HFFc6 (cell line): ENCODE results near the gene ANAPC13. TPM values are rescaled to one million over a fixed set of nuclear protein-coding genes. Genes with fewer than 3 reads are reported as not detected.

Experiments
- DNase-seq: peaks from one replicate; pipeline ENCODE4 v3.0.0-alpha.2; 2018
- H3K27ac Mint-ChIP-seq: 2 replicates; pipeline ENCODE4 v1.8.0; 2020; ENCODE audit warnings: mild to moderate bottlenecking, mixed read lengths
- H3K27me3 Mint-ChIP-seq: 2 replicates; pipeline ENCODE4 v1.8.0; 2021; ENCODE audit warnings: mild to moderate bottlenecking, moderate library complexity, mixed read lengths; ENCODE audit not compliant: insufficient read depth
- H3K36me3 Mint-ChIP-seq: 2 replicates; pipeline ENCODE4 v1.8.0; 2021; ENCODE audit warnings: low read depth, mixed read lengths
- H3K4me1 Mint-ChIP-seq: 2 replicates; pipeline ENCODE4 v1.8.0; 2020; ENCODE audit warnings: low read depth, mixed read lengths
- H3K4me3 Mint-ChIP-seq: 2 replicates; pipeline ENCODE4 v1.8.0; 2020; ENCODE audit warnings: mild to moderate bottlenecking, moderate library complexity, mixed read lengths
- H3K9me3 Mint-ChIP-seq: 2 replicates; pipeline ENCODE4 v1.8.0; 2020; ENCODE audit warnings: mild to moderate bottlenecking, mixed read lengths
- long read RNA-seq: library from polyadenylated mRNA; unstranded; transcript quantifications from one replicate; pipeline ENCODE4 v2.0.0, GENCODE V29; 2019
- total RNA-seq, 6 experiments: library from RNA; stranded (reverse); fragmentation: NEBNext Ultra II Directional; extraction: Animal tissue kit (Norgen Biotek cat#: 25700); gene quantifications; 2 replicates in 1 of 6; 3 replicates in 5 of 6; pipeline ENCODE4 v1.2.3, GENCODE V29; 2021
- TF ChIP-seq, protein P1 (sequence below): fragments of 200-600 bp; sonication (generic); IDR thresholded peaks from 2 replicates; pipeline ENCODE4 v1.5.0; 2021; ENCODE audit warnings: antibody characterized with exemption, mild to moderate bottlenecking

ANAPC13 gene
- 100 to 1,000 TPM; 123 to 152 (median 137) TPM for total RNA-seq
- long read RNA-seq, transcript ANAPC13-201 (3 exons, 1,209 nt), result major isoform, 178 of 262 reads
- long read RNA-seq, transcript ANAPC13-204 (3 exons, 1,840 nt), result minor isoform, 42 of 262 reads
- long read RNA-seq, transcript ANAPC13-203 (2 exons, 686 nt), result minor isoform, 18 of 262 reads
- long read RNA-seq, transcript ANAPC13-206 (3 exons, 1,420 nt), result minor isoform, 5 of 262 reads
- long read RNA-seq, partial matches to known transcripts, result 0 of 262 reads
- long read RNA-seq, other reads (novel, unspliced or antisense), result 18 of 262 reads

DNA sequence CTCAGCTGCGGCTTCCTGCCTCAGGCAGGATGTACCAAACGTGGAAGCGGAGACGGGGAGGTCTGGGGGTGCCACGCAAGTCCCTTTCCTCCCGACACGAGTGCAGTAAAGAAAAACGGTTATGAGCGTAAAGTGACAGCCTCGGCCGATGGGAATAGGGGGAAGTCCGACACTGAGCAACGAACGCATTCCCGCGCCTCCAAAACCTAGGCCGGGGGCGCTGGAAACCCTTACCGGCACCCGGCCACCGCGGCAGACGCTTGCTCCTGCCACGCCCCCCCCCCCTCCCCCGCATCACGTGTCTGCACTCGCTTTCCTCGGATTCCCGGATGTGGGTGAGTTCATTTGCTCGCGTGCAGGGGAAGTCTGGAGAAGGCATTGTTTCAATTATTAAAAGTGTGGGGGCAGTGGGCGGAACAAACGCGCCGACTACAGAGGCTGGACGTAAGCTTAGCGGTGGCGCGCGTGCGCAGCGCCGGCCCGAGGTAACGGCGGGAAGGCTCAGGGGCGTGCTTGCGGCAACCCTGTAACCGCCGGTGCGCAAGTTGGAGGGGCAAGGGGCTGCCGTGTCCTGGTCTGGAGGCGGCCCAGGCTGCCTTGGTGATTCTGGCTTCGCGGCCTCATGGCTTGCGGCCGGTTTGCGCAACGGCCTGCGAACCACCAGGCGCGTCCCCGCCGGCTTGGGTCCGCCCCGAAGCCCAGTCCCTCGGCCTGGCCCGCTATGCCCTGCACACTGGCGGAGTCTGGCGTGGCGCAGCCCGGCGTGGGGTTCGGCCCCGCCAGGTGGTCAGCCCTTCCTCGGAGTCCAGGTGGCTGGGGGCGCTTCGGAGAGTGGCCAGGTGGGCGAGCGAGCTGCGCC is at the start of gene ANAPC13, which contains the start of gene CEP63:
Gene ANAPC13 (minus strand): TSS at position 268 of the 859 bp plus-strand sequence. CDS start 3,081 bp downstream, outside the sequence.
Gene CEP63 (plus strand): TSS at position 340 of the 859 bp plus-strand sequence. CDS start 9,264 bp downstream, outside the sequence.
- DNase-seq, result peak; percentile 99
- peaks cover 6% of the 10 kb centered on the region; the same call in 1 of the 2 replicates for H3K27me3 Mint-ChIP-seq
- peaks cover 80% of the 10 kb centered on the region for H3K4me1 Mint-ChIP-seq
- peaks cover 7% of the 10 kb centered on the region; the same call in 1 of the 2 replicates for H3K9me3 Mint-ChIP-seq
- TF ChIP-seq, protein P1, sequence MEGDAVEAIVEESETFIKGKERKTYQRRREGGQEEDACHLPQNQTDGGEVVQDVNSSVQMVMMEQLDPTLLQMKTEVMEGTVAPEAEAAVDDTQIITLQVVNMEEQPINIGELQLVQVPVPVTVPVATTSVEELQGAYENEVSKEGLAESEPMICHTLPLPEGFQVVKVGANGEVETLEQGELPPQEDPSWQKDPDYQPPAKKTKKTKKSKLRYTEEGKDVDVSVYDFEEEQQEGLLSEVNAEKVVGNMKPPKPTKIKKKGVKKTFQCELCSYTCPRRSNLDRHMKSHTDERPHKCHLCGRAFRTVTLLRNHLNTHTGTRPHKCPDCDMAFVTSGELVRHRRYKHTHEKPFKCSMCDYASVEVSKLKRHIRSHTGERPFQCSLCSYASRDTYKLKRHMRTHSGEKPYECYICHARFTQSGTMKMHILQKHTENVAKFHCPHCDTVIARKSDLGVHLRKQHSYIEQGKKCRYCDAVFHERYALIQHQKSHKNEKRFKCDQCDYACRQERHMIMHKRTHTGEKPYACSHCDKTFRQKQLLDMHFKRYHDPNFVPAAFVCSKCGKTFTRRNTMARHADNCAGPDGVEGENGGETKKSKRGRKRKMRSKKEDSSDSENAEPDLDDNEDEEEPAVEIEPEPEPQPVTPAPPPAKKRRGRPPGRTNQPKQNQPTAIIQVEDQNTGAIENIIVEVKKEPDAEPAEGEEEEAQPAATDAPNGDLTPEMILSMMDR, result peak; percentile 7; the same call in 1 of the 2 replicates
- H3K36me3 Mint-ChIP-seq, result peaks cover 44% of the 10 kb centered on the region
- peak within 1 kb of the TSS; percentile 92 for H3K4me3 Mint-ChIP-seq
- H3K27ac Mint-ChIP-seq, result peak within 1 kb of the TSS; percentile 99

GRCh38 chr3:134535186-134535970 is 49.6 kb upstream of the ANAPC13 start:
- Mint-ChIP-seq H3K27ac (no peak overlapping the region), H3K4me3 (no peak overlapping the region), H3K9me3 (no peaks in the 10 kb centered on the region), H3K27me3 (no peaks in the 10 kb centered on the region), H3K4me1 (no peaks in the 10 kb centered on the region), H3K36me3 (0 out of 2 replicates have a peak, but pooled peaks cover 5% of the 10 kb centered on the region)
- TF ChIP-seq, protein P1, result no peak
- DNase-seq, result no peak

DNA sequence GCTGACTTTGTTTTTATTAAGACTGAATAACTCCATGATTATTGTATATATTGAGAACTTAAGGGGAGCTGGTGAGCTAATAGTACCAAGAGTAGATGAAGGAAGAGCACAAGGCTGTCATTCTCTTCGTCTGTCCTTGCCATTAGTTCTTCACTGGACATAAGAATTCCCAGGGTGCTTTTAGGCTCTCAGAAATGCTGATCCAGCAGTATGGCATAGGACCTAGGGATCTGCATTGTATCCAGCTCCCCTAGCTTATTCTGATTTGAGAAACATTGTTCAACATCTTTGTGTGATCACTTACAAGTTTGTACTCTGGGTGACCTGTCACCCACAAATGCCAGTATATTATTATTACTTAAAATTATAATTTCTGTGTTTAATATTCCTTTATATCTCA is 47.7 kb upstream of the ANAPC13 start:
- Mint-ChIP-seq H3K27me3 (no peaks in the 10 kb centered on the region), H3K4me1 (no peaks in the 10 kb centered on the region), H3K9me3 (no peaks in the 10 kb centered on the region), H3K4me3 (no peak overlapping the region), H3K27ac (no peak overlapping the region), H3K36me3 (0 out of 2 replicates have a peak, but pooled peaks cover 5% of the 10 kb centered on the region)
- no peak for DNase-seq
- TF ChIP-seq, protein P1, result no peak

DNA sequence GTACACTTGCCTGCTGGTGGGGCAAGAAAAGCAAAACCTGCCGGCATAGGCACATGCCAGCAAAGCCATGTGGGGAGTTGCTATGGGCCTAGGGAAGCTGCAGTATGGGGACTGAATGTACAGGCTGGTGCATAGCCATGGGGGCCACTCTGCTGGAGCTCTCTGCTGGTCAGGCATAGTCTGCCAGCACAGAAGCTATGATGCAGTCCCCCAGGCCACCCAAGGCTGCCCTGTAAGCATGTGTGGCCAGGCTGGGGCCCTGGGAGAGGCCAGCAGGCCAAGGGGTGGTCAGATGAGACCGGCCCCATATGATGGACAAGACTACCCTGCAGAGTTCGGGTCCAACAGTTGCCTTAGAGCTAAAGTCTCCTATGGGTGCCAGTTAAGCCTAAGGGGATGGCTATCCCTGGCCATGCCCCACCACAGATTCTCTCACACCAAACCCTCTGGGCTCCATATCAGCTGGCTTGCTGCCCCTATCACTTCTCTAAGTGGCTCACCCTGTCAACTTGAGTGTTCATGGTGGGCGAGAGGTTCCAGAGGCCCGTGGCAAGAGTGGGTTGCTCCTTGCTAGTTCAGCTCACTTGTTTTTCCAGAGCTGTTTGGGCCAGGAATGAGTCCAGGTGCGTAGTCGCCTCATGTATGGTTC is 41.9 kb upstream of the ANAPC13 start:
- peaks cover 13% of the 10 kb centered on the region for H3K4me1 Mint-ChIP-seq
- H3K9me3 Mint-ChIP-seq, result peaks cover 36% of the 10 kb centered on the region
- no peak overlapping the region for H3K4me3 Mint-ChIP-seq
- TF ChIP-seq, protein P1, result no peak
- no peak for DNase-seq
- H3K27ac Mint-ChIP-seq, result no peak overlapping the region
- no peaks in the 10 kb centered on the region; the same call in 1 of the 2 replicates for H3K27me3 Mint-ChIP-seq
- peaks cover 36% of the 10 kb centered on the region for H3K36me3 Mint-ChIP-seq
